Retinal pigment epithelial cell (primary cell): ENCODE data around the gene SHE.

Experiments used
- DNase-seq: peaks from one replicate; pipeline ENCODE4 v3.0.0-alpha.2; 2010; ENCODE audit warnings: low read depth
- H3K4me3 ChIP-seq: 2 replicates; pipeline ENCODE4 v1.5.1; 2011; ENCODE audit warnings: mild to moderate bottlenecking, low read length, control low read depth, moderate library complexity
- TF ChIP-seq, protein P1 (sequence below): conservative IDR thresholded peaks from 2 replicates; pipeline ENCODE4 v1.5.1; 2011; ENCODE audit warnings: low read depth, low read length, control low read depth, inconsistent platforms

SHE gene

DNA sequence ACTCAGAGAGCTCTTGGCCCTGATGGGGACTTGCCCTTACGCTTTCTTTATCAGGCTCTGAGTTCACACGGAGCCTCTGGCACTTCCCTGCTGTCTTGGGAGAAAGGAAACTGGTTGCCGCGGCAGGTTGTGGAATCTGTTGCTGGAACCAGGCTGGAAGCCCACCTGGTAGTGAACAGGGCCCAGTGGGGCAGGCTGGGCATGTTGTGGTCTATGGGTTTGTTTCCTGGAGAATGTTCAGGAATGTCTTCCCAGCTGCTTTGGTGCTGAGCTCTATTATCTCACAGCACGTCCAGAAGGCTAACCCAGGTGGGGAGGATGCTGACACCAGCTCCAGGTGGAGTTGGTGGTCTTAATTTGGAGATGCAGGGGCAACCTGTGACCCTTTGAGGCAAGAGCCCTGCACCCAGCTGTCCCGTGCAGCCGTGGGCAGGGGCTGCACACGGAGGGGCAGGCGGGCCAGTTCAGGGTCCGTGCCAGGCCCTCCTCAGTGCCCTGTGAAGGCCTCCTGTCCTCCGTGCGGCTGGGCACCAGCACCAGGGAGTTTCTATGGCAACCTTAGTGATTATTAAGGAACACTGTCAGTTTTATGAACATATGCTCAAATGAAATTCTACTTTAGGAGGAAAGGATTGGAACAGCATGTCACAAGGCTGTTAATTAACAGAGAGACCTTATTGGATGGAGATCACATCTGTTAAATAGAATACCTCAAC, 33.5 kb downstream of the SHE start:
- DNase-seq, result no peak
- no peak overlapping the region for H3K4me3 ChIP-seq
- TF ChIP-seq, protein P1, sequence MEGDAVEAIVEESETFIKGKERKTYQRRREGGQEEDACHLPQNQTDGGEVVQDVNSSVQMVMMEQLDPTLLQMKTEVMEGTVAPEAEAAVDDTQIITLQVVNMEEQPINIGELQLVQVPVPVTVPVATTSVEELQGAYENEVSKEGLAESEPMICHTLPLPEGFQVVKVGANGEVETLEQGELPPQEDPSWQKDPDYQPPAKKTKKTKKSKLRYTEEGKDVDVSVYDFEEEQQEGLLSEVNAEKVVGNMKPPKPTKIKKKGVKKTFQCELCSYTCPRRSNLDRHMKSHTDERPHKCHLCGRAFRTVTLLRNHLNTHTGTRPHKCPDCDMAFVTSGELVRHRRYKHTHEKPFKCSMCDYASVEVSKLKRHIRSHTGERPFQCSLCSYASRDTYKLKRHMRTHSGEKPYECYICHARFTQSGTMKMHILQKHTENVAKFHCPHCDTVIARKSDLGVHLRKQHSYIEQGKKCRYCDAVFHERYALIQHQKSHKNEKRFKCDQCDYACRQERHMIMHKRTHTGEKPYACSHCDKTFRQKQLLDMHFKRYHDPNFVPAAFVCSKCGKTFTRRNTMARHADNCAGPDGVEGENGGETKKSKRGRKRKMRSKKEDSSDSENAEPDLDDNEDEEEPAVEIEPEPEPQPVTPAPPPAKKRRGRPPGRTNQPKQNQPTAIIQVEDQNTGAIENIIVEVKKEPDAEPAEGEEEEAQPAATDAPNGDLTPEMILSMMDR, result no peak

DNA sequence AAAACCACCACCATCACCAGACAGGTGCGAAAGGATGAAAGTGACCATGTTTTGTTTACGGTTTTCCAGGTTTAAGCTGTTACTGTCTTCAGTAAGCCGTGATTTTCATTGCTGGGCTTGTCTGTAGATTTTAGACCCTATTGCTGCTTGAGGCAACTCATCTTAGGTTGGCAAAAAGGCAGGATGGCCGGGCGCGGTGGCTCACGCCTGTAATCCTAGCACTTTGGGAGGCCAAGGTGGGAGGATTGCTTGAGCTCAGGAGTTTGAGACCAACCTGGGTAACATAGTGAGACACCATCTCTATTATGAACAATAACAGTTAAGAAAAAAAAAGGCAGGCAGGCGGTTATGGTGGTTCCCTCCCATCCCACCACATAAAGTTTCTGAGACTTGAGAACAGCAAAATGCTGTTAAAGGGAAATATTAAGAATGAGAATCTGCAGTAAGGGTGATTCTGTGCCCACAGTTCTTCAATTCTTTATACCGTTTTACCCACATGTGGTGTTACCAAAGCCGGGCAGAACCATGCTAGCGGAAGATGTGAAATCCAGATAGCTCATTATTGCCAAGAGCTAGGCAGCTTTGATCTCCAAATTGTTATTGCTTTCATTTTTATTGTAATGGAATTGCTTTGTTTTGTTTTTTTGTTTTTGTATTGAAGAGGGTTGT, 34.6 kb downstream of the SHE start:
- TF ChIP-seq, protein P1, result no peak
- H3K4me3 ChIP-seq, result no peak overlapping the region
- DNase-seq, result no peak

GRCh38 chr1:154466921-154467417, 35.2 kb downstream of the SHE start:
- TF ChIP-seq, protein P1, result no peak

DNA sequence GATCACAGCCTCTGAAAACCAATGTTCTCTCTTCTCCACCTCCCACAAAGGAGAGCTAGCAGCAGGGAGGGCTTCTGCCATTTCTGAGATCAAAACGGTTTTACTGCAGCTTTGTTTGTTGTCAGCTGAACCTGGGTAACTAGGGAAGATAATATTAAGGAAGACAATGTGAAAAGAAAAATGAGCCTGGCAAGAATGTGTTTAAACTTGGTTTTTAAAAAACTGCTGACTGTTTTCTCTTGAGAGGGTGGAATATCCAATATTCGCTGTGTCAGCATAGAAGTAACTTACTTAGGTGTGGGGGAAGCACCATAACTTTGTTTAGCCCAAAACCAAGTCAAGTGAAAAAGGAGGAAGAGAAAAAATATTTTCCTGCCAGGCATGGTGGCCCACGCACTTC, 36.0 kb downstream of the SHE start:
- no peak for DNase-seq
- no peak overlapping the region for H3K4me3 ChIP-seq
- TF ChIP-seq, protein P1, result no peak

More at GRCh38 chr1:154466921-154467417, 35.2 kb downstream of the SHE start:
- H3K4me3 ChIP-seq, result no peak overlapping the region
- DNase-seq, result no peak

GRCh38 chr1:154465621-154466195, 36.5 kb downstream of the SHE start:
- no peak overlapping the region for H3K4me3 ChIP-seq
- no peak for DNase-seq
- TF ChIP-seq, protein P1, result no peak

DNA sequence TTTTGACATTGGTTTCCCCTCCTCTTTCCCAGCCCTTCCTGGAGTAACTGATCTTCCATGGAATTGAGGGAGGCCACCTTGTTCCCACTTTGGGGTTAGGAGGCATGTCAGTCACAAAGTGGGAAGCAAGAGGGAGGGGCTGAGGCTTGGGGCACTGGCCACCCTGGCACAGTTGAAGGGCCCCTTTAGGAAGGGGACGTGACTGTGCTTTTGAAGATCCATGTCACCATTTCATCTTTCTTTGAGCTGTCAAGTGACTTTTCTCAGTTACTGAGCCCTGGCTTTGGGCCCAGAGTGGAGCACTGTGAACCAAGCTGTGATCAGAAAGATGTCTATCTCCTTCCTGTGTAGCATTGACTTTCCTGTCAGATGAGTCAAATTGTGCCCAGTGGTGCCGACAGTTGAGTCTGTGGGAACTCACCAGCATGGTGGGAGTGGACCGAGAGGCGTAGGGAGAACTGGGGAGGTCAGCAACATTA, 38.7 kb downstream of the SHE start:
- no peak overlapping the region for H3K4me3 ChIP-seq
- no peak for DNase-seq
- TF ChIP-seq, protein P1, result no peak
